HEK293 (cell line): ENCODE results near the gene PRKCZ.

Experiments used
- TCF7L2 ChIP-seq: IDR thresholded peaks from 2 replicates; pipeline ENCODE4 v1.6.1; 2011; ENCODE audit warnings: low read depth, mild to moderate bottlenecking, inconsistent platforms, low read length, moderate library complexity, borderline replicate concordance
- YY1 ChIP-seq: fragments of 450-650 bp; formaldehyde crosslinking; IDR thresholded peaks from 2 replicates; pipeline ENCODE4 v1.5.1; 2018; ENCODE audit warnings: missing biosample characterization, missing genetic modification characterization
- ZNF221 ChIP-seq: fragments of 450-650 bp; formaldehyde crosslinking; IDR thresholded peaks from 2 replicates; pipeline ENCODE4 v1.5.1; 2017; ENCODE audit warnings: missing biosample characterization, missing genetic modification characterization, borderline replicate concordance
- ZNF23 ChIP-seq: fragments of 450-650 bp; formaldehyde crosslinking; IDR thresholded peaks from 2 replicates; pipeline ENCODE4 v1.5.1; 2016; ENCODE audit warnings: missing biosample characterization, missing genetic modification characterization, borderline replicate concordance
- ZNF274 ChIP-seq, 2 experiments: fragments of 200-500 bp in 1 of 2; fragments of 450-650 bp in 1 of 2; sonication (Bioruptor generic) in 1 of 2; formaldehyde crosslinking in 1 of 2; IDR thresholded peaks; 2 replicates each; pipeline versions ENCODE4 v1.5.1 to v1.6.1; 2014 to 2016; ENCODE audit warnings: borderline replicate concordance in 1 of 2, inconsistent platforms in 1 of 2, low read length in 1 of 2, missing biosample characterization in 1 of 2, missing genetic modification characterization in 1 of 2
- ZNF366 ChIP-seq: fragments of 450-650 bp; formaldehyde crosslinking; conservative IDR thresholded peaks from 2 replicates; pipeline ENCODE4 v1.5.1; 2016; ENCODE audit warnings: missing biosample characterization, missing genetic modification characterization
- TF ChIP-seq, protein P1 (sequence below): fragments of 450-650 bp; formaldehyde crosslinking; IDR thresholded peaks from 2 replicates; pipeline ENCODE4 v1.5.1; 2016; ENCODE audit warnings: missing biosample characterization, missing genetic modification characterization
- TF ChIP-seq, protein P2 (sequence below): fragments of 450-650 bp; formaldehyde crosslinking; IDR thresholded peaks from 2 replicates; pipeline ENCODE4 v1.5.1; 2016; ENCODE audit warnings: missing biosample characterization, missing genetic modification characterization, low read depth
- TF ChIP-seq, protein P3 (sequence below): fragments of 450-650 bp; formaldehyde crosslinking; IDR thresholded peaks from 2 replicates; pipeline ENCODE4 v1.5.1; 2016; ENCODE audit warnings: missing biosample characterization, missing genetic modification characterization
- TF ChIP-seq, protein P4 (sequence below): fragments of 450-650 bp; formaldehyde crosslinking; IDR thresholded peaks from 2 replicates; pipeline ENCODE4 v1.5.1; 2016; ENCODE audit warnings: missing biosample characterization, missing genetic modification characterization
- TF ChIP-seq, protein P5 (sequence below): fragments of 450-650 bp; formaldehyde crosslinking; IDR thresholded peaks from 2 replicates; pipeline ENCODE4 v1.5.1; 2017; ENCODE audit warnings: missing biosample characterization, missing genetic modification characterization
- TF ChIP-seq, protein P6 (sequence below): fragments of 450-650 bp; formaldehyde crosslinking; IDR thresholded peaks from 2 replicates; pipeline ENCODE4 v1.5.1; 2016; ENCODE audit warnings: missing biosample characterization, missing genetic modification characterization
- TF ChIP-seq, protein P7 (sequence below): fragments of 450-650 bp; formaldehyde crosslinking; IDR thresholded peaks from 2 replicates; pipeline ENCODE4 v1.5.1; 2016; ENCODE audit warnings: missing biosample characterization, missing genetic modification characterization, low read depth
- TF ChIP-seq, protein P8 (sequence below): fragments of 450-650 bp; formaldehyde crosslinking; IDR thresholded peaks from 2 replicates; pipeline ENCODE4 v1.5.1; 2017; ENCODE audit warnings: missing biosample characterization, missing genetic modification characterization

DNA sequence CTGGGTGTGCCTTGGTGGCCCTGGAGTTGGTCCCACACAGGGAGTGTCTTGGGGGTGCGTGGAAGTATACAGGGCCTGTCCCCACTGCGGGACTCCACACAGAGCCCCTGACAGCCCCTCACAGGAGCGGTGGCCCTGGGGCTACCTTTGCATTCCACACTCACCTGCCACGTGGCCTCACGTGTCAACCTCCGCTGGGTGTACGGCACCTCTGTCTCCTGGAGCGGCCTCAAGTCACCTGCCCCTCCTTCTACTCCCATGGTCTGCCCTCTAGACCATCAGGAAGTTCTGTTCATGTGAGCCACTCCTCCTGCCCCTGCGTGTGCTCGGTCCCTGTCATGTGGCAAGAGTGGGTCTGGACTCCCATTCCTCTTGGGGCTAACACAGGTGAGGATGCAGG lies 85.7 kb downstream of the PRKCZ start:
- TF ChIP-seq, protein P1, sequence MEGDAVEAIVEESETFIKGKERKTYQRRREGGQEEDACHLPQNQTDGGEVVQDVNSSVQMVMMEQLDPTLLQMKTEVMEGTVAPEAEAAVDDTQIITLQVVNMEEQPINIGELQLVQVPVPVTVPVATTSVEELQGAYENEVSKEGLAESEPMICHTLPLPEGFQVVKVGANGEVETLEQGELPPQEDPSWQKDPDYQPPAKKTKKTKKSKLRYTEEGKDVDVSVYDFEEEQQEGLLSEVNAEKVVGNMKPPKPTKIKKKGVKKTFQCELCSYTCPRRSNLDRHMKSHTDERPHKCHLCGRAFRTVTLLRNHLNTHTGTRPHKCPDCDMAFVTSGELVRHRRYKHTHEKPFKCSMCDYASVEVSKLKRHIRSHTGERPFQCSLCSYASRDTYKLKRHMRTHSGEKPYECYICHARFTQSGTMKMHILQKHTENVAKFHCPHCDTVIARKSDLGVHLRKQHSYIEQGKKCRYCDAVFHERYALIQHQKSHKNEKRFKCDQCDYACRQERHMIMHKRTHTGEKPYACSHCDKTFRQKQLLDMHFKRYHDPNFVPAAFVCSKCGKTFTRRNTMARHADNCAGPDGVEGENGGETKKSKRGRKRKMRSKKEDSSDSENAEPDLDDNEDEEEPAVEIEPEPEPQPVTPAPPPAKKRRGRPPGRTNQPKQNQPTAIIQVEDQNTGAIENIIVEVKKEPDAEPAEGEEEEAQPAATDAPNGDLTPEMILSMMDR (tag by site-specific recombination), result no peak
- TF ChIP-seq, protein P2, sequence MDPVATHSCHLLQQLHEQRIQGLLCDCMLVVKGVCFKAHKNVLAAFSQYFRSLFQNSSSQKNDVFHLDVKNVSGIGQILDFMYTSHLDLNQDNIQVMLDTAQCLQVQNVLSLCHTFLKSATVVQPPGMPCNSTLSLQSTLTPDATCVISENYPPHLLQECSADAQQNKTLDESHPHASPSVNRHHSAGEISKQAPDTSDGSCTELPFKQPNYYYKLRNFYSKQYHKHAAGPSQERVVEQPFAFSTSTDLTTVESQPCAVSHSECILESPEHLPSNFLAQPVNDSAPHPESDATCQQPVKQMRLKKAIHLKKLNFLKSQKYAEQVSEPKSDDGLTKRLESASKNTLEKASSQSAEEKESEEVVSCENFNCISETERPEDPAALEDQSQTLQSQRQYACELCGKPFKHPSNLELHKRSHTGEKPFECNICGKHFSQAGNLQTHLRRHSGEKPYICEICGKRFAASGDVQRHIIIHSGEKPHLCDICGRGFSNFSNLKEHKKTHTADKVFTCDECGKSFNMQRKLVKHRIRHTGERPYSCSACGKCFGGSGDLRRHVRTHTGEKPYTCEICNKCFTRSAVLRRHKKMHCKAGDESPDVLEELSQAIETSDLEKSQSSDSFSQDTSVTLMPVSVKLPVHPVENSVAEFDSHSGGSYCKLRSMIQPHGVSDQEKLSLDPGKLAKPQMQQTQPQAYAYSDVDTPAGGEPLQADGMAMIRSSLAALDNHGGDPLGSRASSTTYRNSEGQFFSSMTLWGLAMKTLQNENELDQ, result no peak
- TF ChIP-seq, protein P3, sequence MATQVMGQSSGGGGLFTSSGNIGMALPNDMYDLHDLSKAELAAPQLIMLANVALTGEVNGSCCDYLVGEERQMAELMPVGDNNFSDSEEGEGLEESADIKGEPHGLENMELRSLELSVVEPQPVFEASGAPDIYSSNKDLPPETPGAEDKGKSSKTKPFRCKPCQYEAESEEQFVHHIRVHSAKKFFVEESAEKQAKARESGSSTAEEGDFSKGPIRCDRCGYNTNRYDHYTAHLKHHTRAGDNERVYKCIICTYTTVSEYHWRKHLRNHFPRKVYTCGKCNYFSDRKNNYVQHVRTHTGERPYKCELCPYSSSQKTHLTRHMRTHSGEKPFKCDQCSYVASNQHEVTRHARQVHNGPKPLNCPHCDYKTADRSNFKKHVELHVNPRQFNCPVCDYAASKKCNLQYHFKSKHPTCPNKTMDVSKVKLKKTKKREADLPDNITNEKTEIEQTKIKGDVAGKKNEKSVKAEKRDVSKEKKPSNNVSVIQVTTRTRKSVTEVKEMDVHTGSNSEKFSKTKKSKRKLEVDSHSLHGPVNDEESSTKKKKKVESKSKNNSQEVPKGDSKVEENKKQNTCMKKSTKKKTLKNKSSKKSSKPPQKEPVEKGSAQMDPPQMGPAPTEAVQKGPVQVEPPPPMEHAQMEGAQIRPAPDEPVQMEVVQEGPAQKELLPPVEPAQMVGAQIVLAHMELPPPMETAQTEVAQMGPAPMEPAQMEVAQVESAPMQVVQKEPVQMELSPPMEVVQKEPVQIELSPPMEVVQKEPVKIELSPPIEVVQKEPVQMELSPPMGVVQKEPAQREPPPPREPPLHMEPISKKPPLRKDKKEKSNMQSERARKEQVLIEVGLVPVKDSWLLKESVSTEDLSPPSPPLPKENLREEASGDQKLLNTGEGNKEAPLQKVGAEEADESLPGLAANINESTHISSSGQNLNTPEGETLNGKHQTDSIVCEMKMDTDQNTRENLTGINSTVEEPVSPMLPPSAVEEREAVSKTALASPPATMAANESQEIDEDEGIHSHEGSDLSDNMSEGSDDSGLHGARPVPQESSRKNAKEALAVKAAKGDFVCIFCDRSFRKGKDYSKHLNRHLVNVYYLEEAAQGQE (tag by site-specific recombination), result no peak
- TF ChIP-seq YY1 (tag by site-specific recombination), result no peak
- TF ChIP-seq, protein P4, sequence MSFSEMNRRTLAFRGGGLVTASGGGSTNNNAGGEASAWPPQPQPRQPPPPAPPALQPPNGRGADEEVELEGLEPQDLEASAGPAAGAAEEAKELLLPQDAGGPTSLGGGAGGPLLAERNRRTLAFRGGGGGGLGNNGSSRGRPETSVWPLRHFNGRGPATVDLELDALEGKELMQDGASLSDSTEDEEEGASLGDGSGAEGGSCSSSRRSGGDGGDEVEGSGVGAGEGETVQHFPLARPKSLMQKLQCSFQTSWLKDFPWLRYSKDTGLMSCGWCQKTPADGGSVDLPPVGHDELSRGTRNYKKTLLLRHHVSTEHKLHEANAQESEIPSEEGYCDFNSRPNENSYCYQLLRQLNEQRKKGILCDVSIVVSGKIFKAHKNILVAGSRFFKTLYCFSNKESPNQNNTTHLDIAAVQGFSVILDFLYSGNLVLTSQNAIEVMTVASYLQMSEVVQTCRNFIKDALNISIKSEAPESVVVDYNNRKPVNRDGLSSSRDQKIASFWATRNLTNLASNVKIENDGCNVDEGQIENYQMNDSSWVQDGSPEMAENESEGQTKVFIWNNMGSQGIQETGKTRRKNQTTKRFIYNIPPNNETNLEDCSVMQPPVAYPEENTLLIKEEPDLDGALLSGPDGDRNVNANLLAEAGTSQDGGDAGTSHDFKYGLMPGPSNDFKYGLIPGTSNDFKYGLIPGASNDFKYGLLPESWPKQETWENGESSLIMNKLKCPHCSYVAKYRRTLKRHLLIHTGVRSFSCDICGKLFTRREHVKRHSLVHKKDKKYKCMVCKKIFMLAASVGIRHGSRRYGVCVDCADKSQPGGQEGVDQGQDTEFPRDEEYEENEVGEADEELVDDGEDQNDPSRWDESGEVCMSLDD (tag by site-specific recombination), result no peak
- TF ChIP-seq, protein P5, sequence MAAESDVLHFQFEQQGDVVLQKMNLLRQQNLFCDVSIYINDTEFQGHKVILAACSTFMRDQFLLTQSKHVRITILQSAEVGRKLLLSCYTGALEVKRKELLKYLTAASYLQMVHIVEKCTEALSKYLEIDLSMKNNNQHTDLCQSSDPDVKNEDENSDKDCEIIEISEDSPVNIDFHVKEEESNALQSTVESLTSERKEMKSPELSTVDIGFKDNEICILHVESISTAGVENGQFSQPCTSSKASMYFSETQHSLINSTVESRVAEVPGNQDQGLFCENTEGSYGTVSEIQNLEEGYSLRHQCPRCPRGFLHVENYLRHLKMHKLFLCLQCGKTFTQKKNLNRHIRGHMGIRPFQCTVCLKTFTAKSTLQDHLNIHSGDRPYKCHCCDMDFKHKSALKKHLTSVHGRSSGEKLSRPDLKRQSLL (tag by site-specific recombination), result no peak
- TF ChIP-seq ZNF366 (tag by site-specific recombination), result no peak
- no peak for TF ChIP-seq ZNF221 (tag by site-specific recombination)
- TF ChIP-seq ZNF274 (IDR thresholded peaks at IDR 0.05; ENCODE audit: low read length), result no peak
- no peak for TF ChIP-seq ZNF274 (tag by site-specific recombination; IDR thresholded peaks at IDR 0.05; ENCODE audit: borderline replicate concordance)
- TF ChIP-seq ZNF23 (tag by site-specific recombination), result no peak
- TF ChIP-seq, protein P6, sequence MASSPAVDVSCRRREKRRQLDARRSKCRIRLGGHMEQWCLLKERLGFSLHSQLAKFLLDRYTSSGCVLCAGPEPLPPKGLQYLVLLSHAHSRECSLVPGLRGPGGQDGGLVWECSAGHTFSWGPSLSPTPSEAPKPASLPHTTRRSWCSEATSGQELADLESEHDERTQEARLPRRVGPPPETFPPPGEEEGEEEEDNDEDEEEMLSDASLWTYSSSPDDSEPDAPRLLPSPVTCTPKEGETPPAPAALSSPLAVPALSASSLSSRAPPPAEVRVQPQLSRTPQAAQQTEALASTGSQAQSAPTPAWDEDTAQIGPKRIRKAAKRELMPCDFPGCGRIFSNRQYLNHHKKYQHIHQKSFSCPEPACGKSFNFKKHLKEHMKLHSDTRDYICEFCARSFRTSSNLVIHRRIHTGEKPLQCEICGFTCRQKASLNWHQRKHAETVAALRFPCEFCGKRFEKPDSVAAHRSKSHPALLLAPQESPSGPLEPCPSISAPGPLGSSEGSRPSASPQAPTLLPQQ (tag by site-specific recombination), result no peak
- TF ChIP-seq, protein P7, sequence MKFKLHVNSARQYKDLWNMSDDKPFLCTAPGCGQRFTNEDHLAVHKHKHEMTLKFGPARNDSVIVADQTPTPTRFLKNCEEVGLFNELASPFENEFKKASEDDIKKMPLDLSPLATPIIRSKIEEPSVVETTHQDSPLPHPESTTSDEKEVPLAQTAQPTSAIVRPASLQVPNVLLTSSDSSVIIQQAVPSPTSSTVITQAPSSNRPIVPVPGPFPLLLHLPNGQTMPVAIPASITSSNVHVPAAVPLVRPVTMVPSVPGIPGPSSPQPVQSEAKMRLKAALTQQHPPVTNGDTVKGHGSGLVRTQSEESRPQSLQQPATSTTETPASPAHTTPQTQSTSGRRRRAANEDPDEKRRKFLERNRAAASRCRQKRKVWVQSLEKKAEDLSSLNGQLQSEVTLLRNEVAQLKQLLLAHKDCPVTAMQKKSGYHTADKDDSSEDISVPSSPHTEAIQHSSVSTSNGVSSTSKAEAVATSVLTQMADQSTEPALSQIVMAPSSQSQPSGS (tag by site-specific recombination), result no peak
- TF ChIP-seq TCF7L2, result no peak
- TF ChIP-seq, protein P8, sequence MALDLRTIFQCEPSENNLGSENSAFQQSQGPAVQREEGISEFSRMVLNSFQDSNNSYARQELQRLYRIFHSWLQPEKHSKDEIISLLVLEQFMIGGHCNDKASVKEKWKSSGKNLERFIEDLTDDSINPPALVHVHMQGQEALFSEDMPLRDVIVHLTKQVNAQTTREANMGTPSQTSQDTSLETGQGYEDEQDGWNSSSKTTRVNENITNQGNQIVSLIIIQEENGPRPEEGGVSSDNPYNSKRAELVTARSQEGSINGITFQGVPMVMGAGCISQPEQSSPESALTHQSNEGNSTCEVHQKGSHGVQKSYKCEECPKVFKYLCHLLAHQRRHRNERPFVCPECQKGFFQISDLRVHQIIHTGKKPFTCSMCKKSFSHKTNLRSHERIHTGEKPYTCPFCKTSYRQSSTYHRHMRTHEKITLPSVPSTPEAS (tag by site-specific recombination), result no peak
